Gastrocnemius medialis (tissue), 4 donors: ENCODE measurements around the gene RIN3.

Experiments used
- POLR2A ChIP-seq, 2 donors: fragments of 450-650 bp; IDR thresholded peaks; one replicate each; pipeline ENCODE4 v1.6.1; 2017; ENCODE audit warnings: antibody characterized with exemption in 2 of 2, mild to moderate bottlenecking in 2 of 2, moderate library complexity in 2 of 2
- TF ChIP-seq, protein P1 (sequence below), 5 experiments: fragments of 450-650 bp in 3 of 5; fragments of 200-600 bp in 2 of 5; sonication (generic) in 2 of 5; IDR thresholded peaks in 4 of 5; conservative IDR thresholded peaks in 1 of 5; 1 replicate in 4 of 5; 2 replicates in 1 of 5; pipeline ENCODE4 v1.5.1; 2016 to 2019; ENCODE audit warnings: antibody characterized with exemption in 5 of 5, mild to moderate bottlenecking in 3 of 5, moderate library complexity in 3 of 5

GRCh38 chr14:92563359-92563758 lies 49.8 kb downstream of the RIN3 start:
- TF ChIP-seq, protein P1, sequence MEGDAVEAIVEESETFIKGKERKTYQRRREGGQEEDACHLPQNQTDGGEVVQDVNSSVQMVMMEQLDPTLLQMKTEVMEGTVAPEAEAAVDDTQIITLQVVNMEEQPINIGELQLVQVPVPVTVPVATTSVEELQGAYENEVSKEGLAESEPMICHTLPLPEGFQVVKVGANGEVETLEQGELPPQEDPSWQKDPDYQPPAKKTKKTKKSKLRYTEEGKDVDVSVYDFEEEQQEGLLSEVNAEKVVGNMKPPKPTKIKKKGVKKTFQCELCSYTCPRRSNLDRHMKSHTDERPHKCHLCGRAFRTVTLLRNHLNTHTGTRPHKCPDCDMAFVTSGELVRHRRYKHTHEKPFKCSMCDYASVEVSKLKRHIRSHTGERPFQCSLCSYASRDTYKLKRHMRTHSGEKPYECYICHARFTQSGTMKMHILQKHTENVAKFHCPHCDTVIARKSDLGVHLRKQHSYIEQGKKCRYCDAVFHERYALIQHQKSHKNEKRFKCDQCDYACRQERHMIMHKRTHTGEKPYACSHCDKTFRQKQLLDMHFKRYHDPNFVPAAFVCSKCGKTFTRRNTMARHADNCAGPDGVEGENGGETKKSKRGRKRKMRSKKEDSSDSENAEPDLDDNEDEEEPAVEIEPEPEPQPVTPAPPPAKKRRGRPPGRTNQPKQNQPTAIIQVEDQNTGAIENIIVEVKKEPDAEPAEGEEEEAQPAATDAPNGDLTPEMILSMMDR (IDR thresholded peaks at IDR 0.05 in 4 of 5, conservative IDR thresholded peaks at IDR 0.05 in 1 of 5), result no peak
- TF ChIP-seq POLR2A (IDR thresholded peaks at IDR 0.05), result no peak
